Mesendoderm (in vitro differentiated cells): ENCODE results near the gene ETFA.
A peak's percentile ranks its signal among the peaks of the same experiment; 100 is the strongest.

Experiments
- DNase-seq: peaks from one replicate; pipeline ENCODE4 v3.0.0; 2013
- H2AK5ac ChIP-seq: 2 replicates; pipeline ENCODE4 v1.6.1; 2013; ENCODE audit warnings: low read length, inconsistent platforms
- H2BK120ac ChIP-seq: 2 replicates; pipeline ENCODE4 v1.6.1; 2013; ENCODE audit warnings: low read depth, mild to moderate bottlenecking, low read length, moderate library complexity, mixed read lengths
- H2BK15ac ChIP-seq: replicated peaks from 2 replicates; pipeline ENCODE4 v1.6.1; 2013; ENCODE audit warnings: low read depth, mild to moderate bottlenecking, moderate library complexity
- H2BK5ac ChIP-seq: 2 replicates; pipeline ENCODE4 v1.6.1; 2013; ENCODE audit warnings: low read length, inconsistent platforms
- H3K18ac ChIP-seq: 2 replicates; pipeline ENCODE4 v1.6.1; 2013; ENCODE audit warnings: mild to moderate bottlenecking, low read length, mixed read lengths
- H3K23ac ChIP-seq: one replicate; pipeline ENCODE4 v1.6.1; 2013; ENCODE audit warnings: low read length
- H3K27ac ChIP-seq: 2 replicates; pipeline ENCODE4 v1.5.1; 2013; ENCODE audit warnings: low read depth, mild to moderate bottlenecking, inconsistent platforms, low read length, moderate library complexity
- H3K27me3 ChIP-seq: 2 replicates; pipeline ENCODE4 v1.6.1; 2013; ENCODE audit warnings: low read length, control low read depth, mild to moderate bottlenecking, inconsistent platforms; ENCODE audit not compliant: insufficient read depth, poor library complexity
- H3K36me3 ChIP-seq: 2 replicates; pipeline ENCODE4 v1.6.1; 2013; ENCODE audit warnings: low read length, inconsistent platforms; ENCODE audit not compliant: control insufficient read depth, insufficient read depth
- H3K4ac ChIP-seq: one replicate; pipeline ENCODE4 v1.6.1; 2013; ENCODE audit warnings: low read depth, mild to moderate bottlenecking, low read length, moderate library complexity
- H3K4me1 ChIP-seq: 2 replicates; pipeline ENCODE4 v1.6.1; 2013; ENCODE audit warnings: low read depth, low read length, inconsistent platforms; ENCODE audit not compliant: control insufficient read depth
- H3K4me2 ChIP-seq: 2 replicates; pipeline ENCODE4 v1.6.1; 2013; ENCODE audit warnings: low read length
- H3K4me3 ChIP-seq: 2 replicates; pipeline ENCODE4 v1.5.1; 2013; ENCODE audit warnings: mild to moderate bottlenecking, low read length
- H3K56ac ChIP-seq: one replicate; pipeline ENCODE4 v1.6.1; 2013; ENCODE audit warnings: low read length
- H3K79me1 ChIP-seq: 2 replicates; pipeline ENCODE4 v1.6.1; 2013; ENCODE audit warnings: low read length, inconsistent platforms
- H3K79me2 ChIP-seq: 2 replicates; pipeline ENCODE4 v1.6.1; 2013; ENCODE audit warnings: mild to moderate bottlenecking, low read length; ENCODE audit not compliant: control insufficient read depth, insufficient read depth
- H3K9ac ChIP-seq: 2 replicates; pipeline ENCODE4 v1.6.1; 2013; ENCODE audit warnings: low read length, inconsistent platforms
- H4K5ac ChIP-seq: one replicate; pipeline ENCODE4 v1.6.1; 2013; ENCODE audit warnings: low read length
- H4K8ac ChIP-seq: one replicate; pipeline ENCODE4 v1.6.1; 2013; ENCODE audit warnings: low read depth, mild to moderate bottlenecking, control low read depth, low read length, moderate library complexity
- WGBS: extraction: QIAGEN DNeasy Blood & Tissue Kit; methylation state at CpG from one replicate; pipeline ENCODE4 v1.1.7; 2013; ENCODE audit warnings: low lambda C conversion rate, missing lambda C conversion rate; ENCODE audit not compliant: insufficient coverage; ENCODE audit errors: extremely low coverage; 5-methylcytosine and 5-hydroxymethylcytosine counted together

ETFA gene

DNA sequence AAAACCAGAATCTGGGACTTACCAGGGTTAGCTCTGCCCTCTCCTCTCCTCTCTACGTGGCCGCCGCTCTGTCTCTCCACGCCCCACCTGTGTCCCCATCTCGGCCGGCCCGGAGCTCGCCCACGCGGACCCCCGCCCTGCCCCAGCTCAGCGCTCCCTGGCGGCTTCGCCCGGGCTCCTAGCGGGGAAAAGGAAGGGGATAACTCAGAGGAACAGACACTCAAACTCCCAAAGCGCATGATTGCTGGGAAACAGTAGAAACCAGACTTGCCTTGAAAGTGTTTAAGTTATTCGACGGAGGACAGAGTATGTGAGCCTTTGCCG is 30.8 kb upstream of the ETFA start:
- WGBS: no CpG with 5 or more reads among the region's 20 CpGs
- Histone ChIP-seq H2BK15ac (no peak overlapping the region), H3K18ac (no peak overlapping the region), H2AK5ac (no peak overlapping the region), H3K4me1 (peaks cover 11% of the 10 kb centered on the region), H2BK5ac (no peak overlapping the region), H3K79me1 (no peaks in the 10 kb centered on the region), H3K27me3 (peaks cover 67% of the 10 kb centered on the region), H3K36me3 (no peaks in the 10 kb centered on the region), H3K79me2 (no peaks in the 10 kb centered on the region), H3K4ac (no peak overlapping the region), H3K9ac (no peak overlapping the region), H3K23ac (no peak overlapping the region), H2BK120ac (no peak overlapping the region), H3K4me2 (no peak overlapping the region), H3K4me3 (no peak overlapping the region), H3K56ac (no peak overlapping the region), H4K5ac (no peak overlapping the region), H4K8ac (no peak overlapping the region), H3K27ac (no peak overlapping the region)
- DNase-seq: peak; percentile 40

DNA sequence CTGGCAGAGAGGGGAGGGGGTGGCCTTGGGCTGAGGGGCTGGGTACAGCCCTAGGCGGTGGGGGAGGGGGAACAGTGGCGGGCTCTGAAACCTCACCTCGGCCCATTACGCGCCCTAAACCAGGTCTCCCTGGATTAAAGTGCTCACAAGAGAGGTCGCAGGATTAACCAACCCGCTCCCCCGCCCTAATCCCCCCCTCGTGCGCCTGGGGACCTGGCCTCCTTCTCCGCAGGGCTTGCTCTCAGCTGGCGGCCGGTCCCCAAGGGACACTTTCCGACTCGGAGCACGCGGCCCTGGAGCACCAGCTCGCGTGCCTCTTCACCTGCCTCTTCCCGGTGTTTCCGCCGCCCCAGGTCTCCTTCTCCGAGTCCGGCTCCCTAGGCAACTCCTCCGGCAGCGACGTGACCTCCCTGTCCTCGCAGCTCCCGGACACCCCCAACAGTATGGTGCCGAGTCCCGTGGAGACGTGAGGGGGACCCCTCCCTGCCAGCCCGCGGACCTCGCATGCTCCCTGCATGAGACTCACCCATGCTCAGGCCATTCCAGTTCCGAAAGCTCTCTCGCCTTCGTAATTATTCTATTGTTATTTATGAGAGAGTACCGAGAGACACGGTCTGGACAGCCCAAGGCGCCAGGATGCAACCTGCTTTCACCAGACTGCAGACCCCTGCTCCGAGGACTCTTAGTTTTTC is 30.2 kb upstream of the ETFA start:
- no peak overlapping the region for H4K8ac ChIP-seq
- no peak overlapping the region for H3K4ac ChIP-seq
- no peak overlapping the region for H3K4me3 ChIP-seq
- no peak overlapping the region for H3K23ac ChIP-seq
- no peak overlapping the region for H3K27ac ChIP-seq
- no peak overlapping the region for H2BK15ac ChIP-seq
- H3K4me1 ChIP-seq: peaks cover 11% of the 10 kb centered on the region
- no peak overlapping the region for H2BK5ac ChIP-seq
- H3K36me3 ChIP-seq: no peaks in the 10 kb centered on the region
- H2AK5ac ChIP-seq: no peak overlapping the region
- H3K56ac ChIP-seq: peak overlapping the region; percentile 59
- no peak overlapping the region for H3K9ac ChIP-seq
- H3K18ac ChIP-seq: no peak overlapping the region
- H3K79me2 ChIP-seq: no peaks in the 10 kb centered on the region
- H2BK120ac ChIP-seq: no peak overlapping the region
- peaks cover 67% of the 10 kb centered on the region for H3K27me3 ChIP-seq
- no peaks in the 10 kb centered on the region for H3K79me1 ChIP-seq
- H4K5ac ChIP-seq: no peak overlapping the region
- H3K4me2 ChIP-seq: peak overlapping the region; percentile 6
- no CpG with 5 or more reads among the region's 42 CpGs for WGBS
- peak; percentile 33 for DNase-seq

DNA sequence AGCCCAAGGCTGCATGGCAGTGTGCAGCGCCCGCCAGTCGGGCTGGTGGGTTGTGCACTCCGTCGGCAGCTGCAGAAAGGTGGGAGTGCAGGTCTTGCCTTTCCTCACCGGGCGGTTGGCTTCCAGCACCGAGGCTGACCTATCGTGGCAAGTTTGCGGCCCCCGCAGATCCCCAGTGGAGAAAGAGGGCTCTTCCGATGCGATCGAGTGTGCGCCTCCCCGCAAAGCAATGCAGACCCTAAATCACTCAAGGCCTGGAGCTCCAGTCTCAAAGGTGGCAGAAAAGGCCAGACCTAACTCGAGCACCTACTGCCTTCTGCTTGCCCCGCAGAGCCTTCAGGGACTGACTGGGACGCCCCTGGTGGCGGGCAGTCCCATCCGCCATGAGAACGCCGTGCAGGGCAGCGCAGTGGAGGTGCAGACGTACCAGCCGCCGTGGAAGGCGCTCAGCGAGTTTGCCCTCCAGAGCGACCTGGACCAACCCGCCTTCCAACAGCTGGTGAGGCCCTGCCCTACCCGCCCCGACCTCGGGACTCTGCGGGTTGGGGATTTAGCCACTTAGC is 29.6 kb upstream of the ETFA start:
- WGBS: no CpG with 5 or more reads among the region's 35 CpGs
- no peaks in the 10 kb centered on the region for H3K79me1 ChIP-seq
- H4K5ac ChIP-seq: no peak overlapping the region
- no peaks in the 10 kb centered on the region for H3K36me3 ChIP-seq
- no peak overlapping the region for H3K23ac ChIP-seq
- H2AK5ac ChIP-seq: no peak overlapping the region
- no peak overlapping the region for H2BK120ac ChIP-seq
- H3K4me1 ChIP-seq: peaks cover 11% of the 10 kb centered on the region
- H2BK15ac ChIP-seq: no peak overlapping the region
- H3K4me2 ChIP-seq: peak overlapping the region; percentile 44
- no peak overlapping the region for H3K27ac ChIP-seq
- H3K4ac ChIP-seq: no peak overlapping the region
- DNase-seq: peak; percentile 75
- no peak overlapping the region for H3K4me3 ChIP-seq
- H3K27me3 ChIP-seq: peaks cover 69% of the 10 kb centered on the region
- H3K79me2 ChIP-seq: no peaks in the 10 kb centered on the region
- peak overlapping the region; percentile 33 for H3K9ac ChIP-seq
- H2BK5ac ChIP-seq: no peak overlapping the region
- peak overlapping the region; percentile 59 for H3K56ac ChIP-seq
- peak overlapping the region; percentile 8 for H3K18ac ChIP-seq
- H4K8ac ChIP-seq: no peak overlapping the region

DNA sequence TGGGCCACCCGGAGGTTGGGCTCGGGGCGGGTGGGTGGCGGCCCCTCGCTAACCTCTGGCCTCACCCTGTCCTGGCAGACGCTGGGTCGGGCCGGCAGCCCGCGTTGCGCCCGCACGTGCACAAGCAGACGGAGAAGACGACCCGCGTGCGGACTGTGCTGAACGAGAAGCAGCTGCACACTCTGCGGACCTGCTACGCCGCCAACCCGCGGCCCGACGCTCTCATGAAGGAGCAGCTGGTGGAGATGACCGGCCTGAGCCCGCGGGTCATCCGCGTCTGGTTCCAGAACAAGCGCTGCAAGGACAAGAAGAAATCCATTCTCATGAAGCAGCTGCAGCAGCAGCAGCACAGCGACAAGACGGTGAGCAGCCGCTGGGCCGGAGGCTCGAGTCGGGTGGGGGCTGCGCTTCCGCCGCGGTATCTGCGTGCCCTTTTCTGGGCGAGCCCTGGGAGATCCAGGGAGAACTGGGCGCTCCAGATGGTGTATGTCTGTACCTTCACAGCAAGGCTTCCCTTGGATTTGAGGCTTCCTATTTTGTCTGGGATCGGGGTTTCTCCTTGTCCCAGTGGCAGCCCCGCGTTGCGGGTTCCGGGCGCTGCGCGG is 29.0 kb upstream of the ETFA start:
- Histone ChIP-seq H2BK15ac (no peak overlapping the region), H2BK120ac (no peak overlapping the region), H2AK5ac (no peak overlapping the region), H2BK5ac (no peak overlapping the region), H3K27me3 (peaks cover 66% of the 10 kb centered on the region), H3K27ac (no peak overlapping the region), H4K5ac (no peak overlapping the region), H3K4me3 (no peak overlapping the region), H3K4me1 (peaks cover 7% of the 10 kb centered on the region), H3K79me1 (no peaks in the 10 kb centered on the region), H3K4me2 (peak overlapping the region; percentile 44), H3K79me2 (no peaks in the 10 kb centered on the region), H3K18ac (peak overlapping the region; percentile 8), H3K56ac (peak overlapping the region; percentile 51), H3K23ac (no peak overlapping the region), H3K9ac (peak overlapping the region; percentile 33), H3K36me3 (no peaks in the 10 kb centered on the region), H3K4ac (no peak overlapping the region), H4K8ac (no peak overlapping the region)
- DNase-seq: peak; percentile 44
- WGBS: no CpG with 5 or more reads among the region's 53 CpGs

DNA sequence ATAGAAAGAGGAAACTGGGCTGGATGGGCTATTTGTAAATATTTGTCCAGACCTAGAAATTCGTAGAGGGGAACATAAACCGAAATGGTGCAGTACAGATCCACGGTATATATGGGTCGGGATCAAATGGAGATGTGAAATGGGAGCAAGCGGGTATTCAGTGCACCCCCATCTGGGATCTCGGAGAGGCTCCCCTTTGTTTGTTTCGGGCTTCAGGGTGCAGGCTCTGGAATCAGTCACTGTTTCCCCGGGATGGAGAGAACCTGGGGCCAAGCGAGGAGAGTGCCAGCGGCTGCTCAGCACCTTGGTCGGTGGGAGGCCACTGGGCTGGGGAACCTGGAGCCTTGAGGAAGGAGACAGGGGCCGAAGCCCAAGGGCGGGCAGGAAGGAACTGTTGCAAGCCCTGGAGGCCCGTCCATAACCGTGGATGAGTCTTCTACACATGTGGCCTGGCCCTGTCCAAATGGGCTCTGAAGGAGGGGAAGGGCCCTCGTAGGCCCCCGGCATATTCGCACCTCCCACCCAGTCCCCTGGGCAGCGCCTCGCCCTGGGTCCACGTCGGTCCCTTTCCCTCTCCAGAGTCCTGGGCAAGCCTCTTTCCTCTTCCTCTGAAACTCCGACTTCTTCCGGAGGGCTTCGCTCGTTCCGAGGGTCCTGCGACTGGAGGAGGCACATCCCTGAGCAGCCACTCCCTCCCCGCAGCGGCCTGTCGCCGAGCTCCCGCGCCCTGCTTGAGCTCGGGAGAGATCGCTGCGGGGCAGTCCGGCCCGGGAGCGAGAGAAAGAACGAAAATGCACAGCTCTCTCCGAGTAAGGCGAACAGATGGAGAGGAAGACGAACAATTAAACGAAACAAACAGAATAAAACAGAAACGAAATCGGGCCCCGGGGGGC is 28.3 kb upstream of the ETFA start:
- peaks cover 65% of the 10 kb centered on the region for H3K27me3 ChIP-seq
- no peak overlapping the region for H3K27ac ChIP-seq
- H2AK5ac ChIP-seq: no peak overlapping the region
- WGBS: no CpG with 5 or more reads among the region's 48 CpGs
- no peak overlapping the region for H2BK15ac ChIP-seq
- no peak overlapping the region for H4K8ac ChIP-seq
- no peaks in the 10 kb centered on the region for H3K36me3 ChIP-seq
- H3K4ac ChIP-seq: no peak overlapping the region
- H3K23ac ChIP-seq: no peak overlapping the region
- H3K79me2 ChIP-seq: no peaks in the 10 kb centered on the region
- no peak overlapping the region for H3K4me3 ChIP-seq
- H3K79me1 ChIP-seq: no peaks in the 10 kb centered on the region
- H3K4me2 ChIP-seq: peak overlapping the region; percentile 44
- H2BK120ac ChIP-seq: no peak overlapping the region
- peak; percentile 48 for DNase-seq
- no peak overlapping the region for H2BK5ac ChIP-seq
- peaks cover 7% of the 10 kb centered on the region for H3K4me1 ChIP-seq
- peak overlapping the region; percentile 12 for H3K9ac ChIP-seq
- H3K56ac ChIP-seq: peak overlapping the region; percentile 44
- no peak overlapping the region for H3K18ac ChIP-seq
- no peak overlapping the region for H4K5ac ChIP-seq
